K562 (cell line): Measurements from ENCODE around the gene HMCN2. TPM values are rescaled to one million over a fixed set of nuclear protein-coding genes. Genes with fewer than 3 reads are reported as not detected.

Source experiments
- CHCHD3 ChIP-seq: fragments of 250-450 bp; sonication (Bioruptor Pico); IDR thresholded peaks from 2 replicates; pipeline ENCODE4 v2.1.2; 2022; ENCODE audit warnings: mild to moderate bottlenecking
- FOXM1 ChIP-seq, 2 experiments: fragments of 450-650 bp in 1 of 2; sonication (generic) in 1 of 2; formaldehyde crosslinking in 1 of 2; IDR thresholded peaks; 2 replicates each; pipeline versions ENCODE4 v1.6.1 to v1.9.0; 2017 to 2022; ENCODE audit warnings: low read depth in 2 of 2, mild to moderate bottlenecking in 2 of 2, missing genetic modification reagents in 1 of 2, moderate library complexity in 1 of 2
- GATA2 ChIP-seq: sonication (generic); formaldehyde crosslinking; IDR thresholded peaks from 2 replicates; pipeline ENCODE4 v1.4.0; 2020; ENCODE audit warnings: mild to moderate bottlenecking, missing genetic modification reagents
- MCM7 ChIP-seq, 2 experiments: fragments of 450-650 bp; IDR thresholded peaks; 2 replicates each; pipeline ENCODE4 v1.6.1; 2016 to 2018
- POLR3A ChIP-seq: IDR thresholded peaks from 2 replicates; pipeline ENCODE4 v1.6.1; 2011; ENCODE audit warnings: borderline replicate concordance, mild to moderate bottlenecking, moderate library complexity; ENCODE audit not compliant: insufficient read length, insufficient read depth; ENCODE audit errors: extremely low read depth
- SMARCA5 ChIP-seq: fragments of 450-650 bp; IDR thresholded peaks from 2 replicates; pipeline ENCODE4 v1.6.1; 2016
- ZNF512 ChIP-seq: IDR thresholded peaks from 2 replicates; pipeline ENCODE4 v1.6.1; 2016; ENCODE audit warnings: missing genetic modification characterization, missing compliant biosample characterization
- polyA plus RNA-seq, 8 experiments: library from polyadenylated mRNA; depleted of rRNA in 4 of 8; stranded (reverse) in 5 of 8; unstranded in 3 of 8; fragments of >200 nt; fragmentation: Nextera tagmentation in 2 of 8; fragmentation: Illumina TruSeq in 1 of 8; extraction: Ambion mirVana in 2 of 8; extraction: Trizol in 1 of 8; gene quantifications; 2 replicates each; pipeline versions ENCODE4 v1.2.1 to v1.2.3, GENCODE V29; 2011 to 2014; ENCODE audit warnings: inconsistent platforms in 1 of 8, missing spikeins in 1 of 8
- total RNA-seq, 7 experiments: library from RNA; depleted of rRNA in 6 of 7; stranded (reverse); fragments of >200 nt in 6 of 7; fragmentation: Illumina TruSeq in 2 of 7; extraction: Trizol in 2 of 7; gene quantifications; 2 replicates each; pipeline versions ENCODE4 v1.2.1 to v1.2.3, GENCODE V29; 2011 to 2021; ENCODE audit warnings: low replicate concordance in 1 of 7
- TF ChIP-seq, protein P1 (sequence below): IDR thresholded peaks from 3 replicates; pipeline ENCODE4 v1.6.1; 2011; ENCODE audit warnings: borderline replicate concordance, mild to moderate bottlenecking, moderate library complexity; ENCODE audit not compliant: insufficient read length; ENCODE audit errors: extremely low read depth
- TF ChIP-seq, protein P2 (sequence below): fragments of 250-450 bp; sonication (Bioruptor Pico); IDR thresholded peaks from 2 replicates; pipeline ENCODE4 v1.5.0; 2020; ENCODE audit warnings: mild to moderate bottlenecking
- TF ChIP-seq, protein P3 (sequence below), 2 experiments: fragments of 450-650 bp in 1 of 2; IDR thresholded peaks; 2 replicates each; pipeline ENCODE4 v1.6.1; 2011 to 2017; ENCODE audit warnings: low read depth in 2 of 2, antibody characterized with exemption in 1 of 2, borderline replicate concordance in 1 of 2, low read length in 1 of 2, mild to moderate bottlenecking in 1 of 2, mixed read lengths in 1 of 2; ENCODE audit not compliant: control insufficient read depth in 1 of 2

The HMCN2 gene
- total and polyA plus RNA-seq, 9 of the 15 experiments (the other 6 are each of a cell fraction or from before 2014, with no cell fraction given), result 0.01 TPM; not detected in 8

DNA sequence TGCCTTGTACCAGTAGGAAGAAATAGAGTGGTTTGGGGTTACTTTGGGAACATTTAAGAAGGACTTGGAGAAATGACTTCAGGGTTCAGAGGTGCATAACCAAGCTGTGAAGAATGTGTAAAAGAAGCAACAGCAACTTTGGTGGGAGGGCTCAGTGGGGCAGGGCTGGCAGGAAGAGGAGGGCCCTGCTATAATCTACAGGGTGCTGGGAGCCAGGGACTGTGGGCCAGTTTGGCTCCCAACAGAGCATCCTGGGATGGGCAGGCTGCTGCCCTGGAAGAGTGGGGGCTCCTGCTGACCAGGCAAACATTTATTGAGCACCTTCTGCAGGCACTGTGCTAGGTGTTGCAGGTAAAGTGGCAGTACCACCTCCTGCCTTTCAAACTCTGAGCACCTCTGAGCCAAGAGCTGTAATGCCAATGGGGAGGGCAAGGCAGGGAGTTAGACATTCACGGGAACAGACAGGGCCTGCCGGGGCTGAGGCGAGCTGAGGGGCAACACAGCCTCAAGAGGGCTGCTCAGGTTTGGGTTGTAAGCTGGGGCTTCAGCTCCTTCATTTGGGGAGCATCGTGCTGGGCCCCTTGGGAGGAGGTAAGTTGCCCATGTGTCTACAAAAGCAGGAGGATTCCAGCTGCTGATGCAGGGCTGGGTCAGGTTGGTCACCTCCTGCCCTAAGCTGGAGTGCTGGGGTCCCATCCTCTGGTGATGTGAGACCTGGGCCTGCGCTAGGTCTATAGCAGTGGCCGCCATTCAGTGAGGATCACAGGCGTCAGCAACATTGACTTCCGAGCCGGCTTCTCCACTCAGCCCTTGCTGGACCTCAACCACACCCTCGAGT is 30.6 kb downstream of the HMCN2 start (continued):
- no peak for TF ChIP-seq CHCHD3 (CRISPR knock-in tag)
- TF ChIP-seq, protein P1, sequence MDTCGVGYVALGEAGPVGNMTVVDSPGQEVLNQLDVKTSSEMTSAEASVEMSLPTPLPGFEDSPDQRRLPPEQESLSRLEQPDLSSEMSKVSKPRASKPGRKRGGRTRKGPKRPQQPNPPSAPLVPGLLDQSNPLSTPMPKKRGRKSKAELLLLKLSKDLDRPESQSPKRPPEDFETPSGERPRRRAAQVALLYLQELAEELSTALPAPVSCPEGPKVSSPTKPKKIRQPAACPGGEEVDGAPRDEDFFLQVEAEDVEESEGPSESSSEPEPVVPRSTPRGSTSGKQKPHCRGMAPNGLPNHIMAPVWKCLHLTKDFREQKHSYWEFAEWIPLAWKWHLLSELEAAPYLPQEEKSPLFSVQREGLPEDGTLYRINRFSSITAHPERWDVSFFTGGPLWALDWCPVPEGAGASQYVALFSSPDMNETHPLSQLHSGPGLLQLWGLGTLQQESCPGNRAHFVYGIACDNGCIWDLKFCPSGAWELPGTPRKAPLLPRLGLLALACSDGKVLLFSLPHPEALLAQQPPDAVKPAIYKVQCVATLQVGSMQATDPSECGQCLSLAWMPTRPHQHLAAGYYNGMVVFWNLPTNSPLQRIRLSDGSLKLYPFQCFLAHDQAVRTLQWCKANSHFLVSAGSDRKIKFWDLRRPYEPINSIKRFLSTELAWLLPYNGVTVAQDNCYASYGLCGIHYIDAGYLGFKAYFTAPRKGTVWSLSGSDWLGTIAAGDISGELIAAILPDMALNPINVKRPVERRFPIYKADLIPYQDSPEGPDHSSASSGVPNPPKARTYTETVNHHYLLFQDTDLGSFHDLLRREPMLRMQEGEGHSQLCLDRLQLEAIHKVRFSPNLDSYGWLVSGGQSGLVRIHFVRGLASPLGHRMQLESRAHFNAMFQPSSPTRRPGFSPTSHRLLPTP, result no peak
- no peak for TF ChIP-seq FOXM1 (IDR thresholded peaks at IDR 0.05; ENCODE audit: low read depth)
- no peak for TF ChIP-seq FOXM1 (CRISPR knock-in tag; IDR thresholded peaks at IDR 0.05; ENCODE audit: low read depth)
- no peak for TF ChIP-seq GATA2 (CRISPR knock-in tag)
- TF ChIP-seq, protein P2, sequence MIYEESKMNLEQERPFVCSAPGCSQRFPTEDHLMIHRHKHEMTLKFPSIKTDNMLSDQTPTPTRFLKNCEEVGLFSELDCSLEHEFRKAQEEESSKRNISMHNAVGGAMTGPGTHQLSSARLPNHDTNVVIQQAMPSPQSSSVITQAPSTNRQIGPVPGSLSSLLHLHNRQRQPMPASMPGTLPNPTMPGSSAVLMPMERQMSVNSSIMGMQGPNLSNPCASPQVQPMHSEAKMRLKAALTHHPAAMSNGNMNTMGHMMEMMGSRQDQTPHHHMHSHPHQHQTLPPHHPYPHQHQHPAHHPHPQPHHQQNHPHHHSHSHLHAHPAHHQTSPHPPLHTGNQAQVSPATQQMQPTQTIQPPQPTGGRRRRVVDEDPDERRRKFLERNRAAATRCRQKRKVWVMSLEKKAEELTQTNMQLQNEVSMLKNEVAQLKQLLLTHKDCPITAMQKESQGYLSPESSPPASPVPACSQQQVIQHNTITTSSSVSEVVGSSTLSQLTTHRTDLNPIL (CRISPR knock-in tag), result no peak
- no peak for TF ChIP-seq SMARCA5
- TF ChIP-seq ZNF512 (tag), result no peak
- TF ChIP-seq, protein P3, sequence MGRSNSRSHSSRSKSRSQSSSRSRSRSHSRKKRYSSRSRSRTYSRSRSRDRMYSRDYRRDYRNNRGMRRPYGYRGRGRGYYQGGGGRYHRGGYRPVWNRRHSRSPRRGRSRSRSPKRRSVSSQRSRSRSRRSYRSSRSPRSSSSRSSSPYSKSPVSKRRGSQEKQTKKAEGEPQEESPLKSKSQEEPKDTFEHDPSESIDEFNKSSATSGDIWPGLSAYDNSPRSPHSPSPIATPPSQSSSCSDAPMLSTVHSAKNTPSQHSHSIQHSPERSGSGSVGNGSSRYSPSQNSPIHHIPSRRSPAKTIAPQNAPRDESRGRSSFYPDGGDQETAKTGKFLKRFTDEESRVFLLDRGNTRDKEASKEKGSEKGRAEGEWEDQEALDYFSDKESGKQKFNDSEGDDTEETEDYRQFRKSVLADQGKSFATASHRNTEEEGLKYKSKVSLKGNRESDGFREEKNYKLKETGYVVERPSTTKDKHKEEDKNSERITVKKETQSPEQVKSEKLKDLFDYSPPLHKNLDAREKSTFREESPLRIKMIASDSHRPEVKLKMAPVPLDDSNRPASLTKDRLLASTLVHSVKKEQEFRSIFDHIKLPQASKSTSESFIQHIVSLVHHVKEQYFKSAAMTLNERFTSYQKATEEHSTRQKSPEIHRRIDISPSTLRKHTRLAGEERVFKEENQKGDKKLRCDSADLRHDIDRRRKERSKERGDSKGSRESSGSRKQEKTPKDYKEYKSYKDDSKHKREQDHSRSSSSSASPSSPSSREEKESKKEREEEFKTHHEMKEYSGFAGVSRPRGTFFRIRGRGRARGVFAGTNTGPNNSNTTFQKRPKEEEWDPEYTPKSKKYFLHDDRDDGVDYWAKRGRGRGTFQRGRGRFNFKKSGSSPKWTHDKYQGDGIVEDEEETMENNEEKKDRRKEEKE (IDR thresholded peaks at IDR 0.05; ENCODE audit: borderline replicate concordance in 1 of 2, control insufficient read depth in 1 of 2, low read depth in 2 of 2, low read length in 1 of 2), result no peak
- no peak for TF ChIP-seq POLR3A
- TF ChIP-seq MCM7 (IDR thresholded peaks at IDR 0.05), result no peak
